Suppressor macrophage (primary cell): ENCODE data around the gene GRIP2.

Experiments used
- DNase-seq, 4 experiments: peaks; one replicate each; pipeline ENCODE4 v3.0.0-alpha.2; 2020 to 2022
- total RNA-seq, 17 experiments: gene quantifications; one replicate each; lab custom pipeline; 2026; ENCODE audit warnings: mixed read lengths in 6 of 17, inconsistent platforms in 3 of 17; lab: John Stamatoyannopoulos, UW

GRIP2 gene
- 0 to 5.3 (median 0) reads per million in 17 experiments for total RNA-seq

DNA sequence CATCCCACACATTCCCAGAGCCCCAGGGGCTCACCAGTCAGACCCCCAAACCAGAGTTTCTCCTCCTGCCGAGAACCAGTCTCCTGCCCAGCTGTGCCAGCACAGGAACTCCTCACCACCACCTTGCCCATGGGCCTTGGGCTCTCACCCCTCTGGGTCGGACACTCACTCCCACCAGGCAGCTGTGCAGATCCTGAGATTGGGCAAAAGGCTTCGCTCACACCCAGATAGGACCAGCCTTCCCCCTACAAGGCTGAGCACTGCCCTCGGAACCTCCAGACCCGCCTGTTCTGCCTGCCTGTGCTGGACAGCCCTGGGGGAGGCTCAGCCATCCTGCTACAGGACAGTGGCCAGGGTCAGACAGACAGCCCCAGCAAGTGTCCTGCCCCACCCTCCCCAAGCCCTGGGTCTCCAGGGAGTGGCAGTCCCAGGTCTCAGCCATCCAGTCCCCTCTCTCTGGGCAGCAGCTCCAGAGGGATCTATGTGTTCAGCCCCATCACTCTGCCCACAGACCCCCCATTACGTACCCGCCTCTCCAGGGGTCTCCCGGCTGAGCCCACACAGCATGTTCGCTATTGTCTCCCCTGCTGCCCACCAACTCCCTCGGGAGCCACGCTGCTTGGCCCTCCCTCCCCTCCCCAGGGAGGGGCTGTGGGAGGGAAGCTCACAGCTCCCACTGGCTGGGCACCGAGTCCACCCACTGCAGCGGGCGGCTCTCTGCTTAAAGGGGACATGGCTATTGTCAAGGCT lies at the start of gene GRIP2:
Gene GRIP2 (minus strand): TSS at position 601 of the 750 bp plus-strand sequence. CDS start 34 bp downstream, at position 567.
- DNase-seq = no peak

DNA sequence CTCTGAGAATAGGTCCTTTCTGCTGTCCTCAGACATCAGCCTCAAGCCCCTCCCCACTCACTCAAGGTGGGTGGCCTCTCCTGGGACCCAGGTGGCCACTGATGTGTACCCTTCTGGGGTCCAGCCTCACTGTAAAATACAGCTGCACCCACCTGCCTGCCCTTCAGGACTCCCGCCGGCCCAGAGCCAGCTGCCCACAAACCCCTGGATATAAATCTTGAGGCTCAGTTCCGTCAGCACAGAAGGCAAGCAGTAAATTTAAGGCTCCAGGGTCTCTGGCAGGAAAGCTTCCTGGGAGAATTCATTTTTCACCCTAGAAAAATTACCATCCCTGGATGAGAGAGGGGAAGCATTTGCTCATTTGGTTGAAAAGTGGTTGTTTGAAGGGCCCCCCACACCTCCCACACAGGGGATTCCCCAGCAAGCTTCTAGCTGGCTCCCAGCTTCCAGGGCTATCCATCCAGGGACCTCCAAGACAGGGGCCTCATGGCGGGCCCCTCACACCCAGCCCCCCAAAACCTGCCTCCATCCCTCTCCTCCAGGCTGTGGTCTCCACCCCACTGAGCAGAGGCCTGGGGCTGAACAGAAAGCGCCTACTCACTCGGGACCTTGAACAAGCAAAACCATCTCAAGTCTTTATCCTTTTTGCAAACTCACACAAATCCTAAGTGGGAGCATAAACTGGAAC lies 48.4 kb upstream of the GRIP2 start:
- DNase-seq = no peak

DNA sequence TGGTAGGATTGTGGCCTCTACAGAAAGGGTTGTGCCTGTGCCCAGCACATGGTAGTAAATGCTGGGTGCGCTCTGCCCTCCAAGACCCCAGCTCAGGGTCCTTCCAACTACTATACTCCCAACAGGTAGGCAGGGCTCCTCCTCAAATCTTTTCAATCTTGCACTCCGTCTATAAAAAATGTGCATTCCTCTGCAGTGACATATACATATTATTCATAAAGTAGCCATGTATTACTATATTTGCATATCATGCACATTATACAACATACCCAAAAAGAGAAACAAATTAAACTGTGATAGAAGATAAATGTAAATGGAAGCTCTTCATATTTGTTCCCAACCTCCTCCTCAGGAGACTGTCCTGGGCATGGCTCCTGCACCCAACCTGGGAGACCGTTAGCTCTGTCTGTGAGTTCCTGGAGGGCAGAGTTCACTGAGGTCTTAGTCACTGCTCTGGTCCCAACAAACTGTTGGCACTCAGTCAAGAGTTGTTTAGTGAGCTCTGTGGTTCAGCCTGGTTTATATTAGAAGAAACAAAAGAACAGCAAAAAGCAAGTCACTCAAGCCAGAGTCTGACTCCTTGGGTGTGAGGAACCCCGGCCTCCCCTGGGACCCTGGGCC lies 47.7 kb upstream of the GRIP2 start:
- no peak for DNase-seq

DNA sequence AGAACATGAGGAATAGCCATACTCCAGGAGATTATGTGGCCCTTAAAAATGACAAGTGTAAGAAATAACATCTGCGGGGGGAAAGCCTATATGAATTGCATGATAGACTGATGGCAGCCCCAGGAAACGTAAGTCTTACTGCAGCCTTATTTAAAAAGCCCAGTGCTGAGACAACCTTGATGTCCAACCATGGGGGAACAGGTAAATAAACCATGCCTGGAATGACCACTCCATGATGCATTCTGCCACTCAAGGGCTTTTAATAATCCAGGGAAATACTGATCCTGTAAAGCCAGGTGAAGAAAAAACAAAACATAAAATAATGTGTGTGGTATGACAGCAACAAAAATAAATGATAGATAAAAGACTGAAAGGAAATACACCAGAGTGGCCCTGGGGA lies 46.5 kb upstream of the GRIP2 start:
- DNase-seq = no peak

DNA sequence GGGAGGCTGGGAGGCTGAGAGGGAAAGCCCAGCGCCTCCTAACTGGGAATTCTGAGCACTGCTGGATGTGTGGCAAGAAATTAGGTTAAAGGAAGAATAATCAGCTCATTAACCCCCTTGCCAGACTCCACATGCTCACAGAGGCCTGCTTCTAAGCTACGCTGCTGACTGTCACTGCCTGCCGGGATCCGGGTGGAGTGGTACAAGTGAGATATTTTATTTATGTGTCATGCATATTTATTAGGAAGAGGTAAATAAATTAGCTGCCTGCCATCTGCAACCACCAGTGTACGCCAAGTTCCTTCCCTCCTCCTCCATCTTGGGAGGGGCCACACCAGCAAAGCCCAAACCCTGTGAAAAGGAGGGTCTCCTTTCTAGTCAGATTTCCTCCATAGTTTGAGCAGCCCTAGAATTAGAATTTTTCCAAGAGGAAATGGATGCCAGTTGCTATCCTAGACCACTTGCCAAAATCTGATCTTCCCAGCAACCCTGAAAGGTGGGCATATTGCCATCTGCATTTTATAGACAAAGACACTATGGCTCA lies 43.5 kb upstream of the GRIP2 start:
- no peak for DNase-seq

- DNase-seq = no peak
Measured at GRCh38 chr3:14582045-14582410, 41.9 kb upstream of the GRIP2 start.

- DNase-seq = no peak
Measured at GRCh38 chr3:14581334-14582044, 41.3 kb upstream of the GRIP2 start.

- no peak for DNase-seq
Measured at GRCh38 chr3:14577897-14578296, 37.8 kb upstream of the GRIP2 start.

DNA sequence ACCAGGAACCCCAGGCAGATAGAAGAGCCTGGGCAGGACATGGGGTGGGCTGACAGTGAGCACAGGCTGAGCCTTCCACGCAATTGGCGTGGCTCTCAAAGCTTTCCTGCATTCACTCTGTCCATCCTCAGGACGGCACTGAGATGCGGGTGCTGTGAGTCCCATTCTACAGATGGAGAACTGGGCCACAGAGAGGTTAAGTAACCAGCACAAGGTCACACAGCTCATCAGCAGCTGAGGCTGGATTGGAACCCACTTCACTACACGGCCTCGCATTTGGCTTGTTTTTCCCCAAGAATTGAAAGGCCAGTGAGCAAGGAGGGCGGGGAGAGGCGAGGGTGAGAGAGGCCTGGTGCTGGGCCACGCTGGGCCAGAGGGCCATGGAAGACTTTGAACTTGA lies 36.0 kb upstream of the GRIP2 start:
- no peak for DNase-seq

GRCh38 chr3:14574183-14574582 lies 34.0 kb upstream of the GRIP2 start:
- DNase-seq = no peak

DNA sequence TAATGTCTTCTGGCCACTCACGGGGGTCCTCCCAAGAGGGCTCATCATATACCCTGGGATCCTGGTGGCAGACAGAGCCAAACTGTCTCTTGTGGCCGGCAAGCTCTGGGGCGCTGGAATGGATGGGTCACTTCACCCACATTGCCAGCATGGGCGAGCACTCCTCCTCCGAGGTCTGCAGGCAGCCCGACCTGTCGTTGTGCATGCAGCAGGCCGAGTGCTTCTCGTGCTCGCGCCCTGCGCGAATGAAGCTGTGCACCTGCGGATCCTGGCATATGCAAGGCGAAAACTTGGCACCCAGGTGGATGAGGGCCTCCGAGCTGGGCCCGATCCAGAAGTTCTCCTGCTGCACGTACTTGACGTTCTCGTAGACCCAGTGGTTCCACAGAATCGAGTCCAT lies 33.6 kb upstream of the GRIP2 start:
- no peak for DNase-seq

- DNase-seq = no peak
Measured at GRCh38 chr3:14570864-14571263, 30.7 kb upstream of the GRIP2 start.

- DNase-seq = no peak
Measured at GRCh38 chr3:14570089-14570488, 29.9 kb upstream of the GRIP2 start.

DNA sequence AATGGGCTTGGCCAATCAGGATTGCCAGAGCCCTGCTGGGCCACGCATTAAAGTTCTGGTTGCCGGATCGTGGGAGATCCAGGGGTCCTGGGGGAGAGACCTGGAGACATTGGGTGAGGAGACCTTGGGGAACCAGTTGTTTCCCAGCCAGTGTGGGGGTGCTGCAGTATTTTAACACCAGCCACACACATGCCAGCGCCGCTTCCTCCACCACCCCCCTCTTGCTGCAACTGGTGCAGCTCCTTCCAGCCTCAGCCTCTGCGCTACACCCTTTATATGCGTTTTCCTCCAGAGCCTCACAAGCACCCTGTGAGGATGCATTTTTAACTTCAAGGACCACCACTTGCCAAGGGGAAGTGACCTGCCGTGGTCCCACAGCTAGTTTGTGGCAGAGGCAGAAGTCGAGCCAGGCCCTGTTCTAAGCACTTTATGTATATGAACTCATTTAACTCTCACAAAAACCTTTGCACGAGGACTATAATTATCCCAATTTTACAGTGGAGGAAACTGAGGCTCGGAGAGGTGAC lies 29.4 kb upstream of the GRIP2 start:
- no peak for DNase-seq

DNA sequence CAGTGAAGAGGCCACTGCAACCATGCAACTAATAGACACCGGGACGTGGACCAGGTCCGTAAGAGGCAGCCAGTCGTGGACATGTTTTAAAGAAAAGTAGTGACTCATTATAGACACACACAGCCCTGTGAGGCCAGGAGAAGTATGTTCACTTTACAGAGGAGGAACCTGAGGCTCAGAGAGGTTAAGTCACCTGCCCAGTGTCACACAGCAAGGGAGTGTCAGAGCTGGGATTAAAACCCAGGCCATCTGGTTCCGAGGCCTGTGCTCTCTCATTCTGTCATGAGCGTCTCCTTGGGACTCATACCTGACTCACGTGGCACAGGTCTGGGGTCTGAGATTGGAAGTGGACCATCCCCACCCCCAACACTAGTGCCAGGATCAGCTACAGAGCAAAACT lies 28.1 kb upstream of the GRIP2 start:
- DNase-seq = no peak

GRCh38 chr3:14566812-14567211 lies 26.7 kb upstream of the GRIP2 start:
- DNase-seq = no peak

- DNase-seq = no peak
Measured at GRCh38 chr3:14565868-14566588, 25.9 kb upstream of the GRIP2 start.

DNA sequence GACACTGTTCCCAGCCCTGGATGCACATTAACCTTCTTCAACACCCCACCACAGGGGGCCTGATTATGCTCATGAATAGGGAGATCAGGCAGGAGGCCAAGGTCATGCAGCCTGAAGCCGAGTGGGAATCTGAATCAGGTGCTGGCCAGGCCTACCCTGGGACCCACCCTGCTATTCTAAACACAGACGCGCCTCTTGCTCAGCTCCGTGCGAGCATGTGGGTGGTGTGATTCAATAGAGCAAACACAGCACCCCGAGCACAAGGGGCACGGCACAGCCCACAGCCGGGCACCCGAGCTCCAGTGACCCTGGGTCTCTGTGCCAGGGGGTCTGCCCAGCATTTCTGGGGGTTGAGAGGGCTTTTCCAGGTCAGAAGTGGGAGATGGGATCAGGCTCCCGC lies 24.6 kb upstream of the GRIP2 start:
- no peak for DNase-seq

- no peak for DNase-seq
Measured at GRCh38 chr3:14563946-14564539, 23.9 kb upstream of the GRIP2 start.

DNA sequence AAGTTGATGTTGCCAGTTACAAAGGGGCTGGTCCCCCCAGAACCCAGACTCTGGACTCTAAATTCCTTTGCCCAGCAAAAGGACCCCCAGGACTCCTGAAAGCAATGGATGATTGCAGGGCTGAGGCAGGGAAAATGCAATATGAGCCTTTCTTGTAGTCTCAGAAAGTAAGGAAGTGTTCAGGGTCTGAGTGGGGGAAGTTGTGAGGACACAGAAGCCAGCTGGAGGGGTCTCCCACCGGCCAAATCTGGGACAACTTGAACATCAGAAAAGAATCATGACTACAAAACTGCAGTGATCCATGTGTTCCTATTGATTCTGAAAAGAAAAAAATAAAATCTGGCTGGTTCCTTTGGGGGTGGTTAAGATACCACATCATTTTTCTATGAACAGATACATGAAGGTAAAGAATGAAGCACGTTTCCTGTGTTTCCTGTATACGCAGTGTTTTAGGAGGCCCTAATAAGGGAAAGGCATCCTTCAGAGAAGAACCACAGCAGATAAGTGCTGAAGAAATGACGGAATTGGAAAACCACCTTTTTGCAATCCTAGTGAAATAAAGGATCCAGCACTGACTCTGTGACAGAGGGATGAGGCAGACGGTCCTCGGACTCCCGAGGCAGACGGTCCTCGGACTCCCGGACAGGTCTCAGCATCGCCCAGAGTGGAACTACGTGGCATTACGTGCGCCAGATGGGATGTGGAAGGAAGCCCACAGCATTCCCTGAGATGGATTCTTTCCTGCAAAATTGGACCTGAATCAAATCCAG lies 22.2 kb upstream of the GRIP2 start:
- DNase-seq = no peak
